H1 (cell line): ENCODE results near the gene NAALADL1. TPM values are rescaled to one million over a fixed set of nuclear protein-coding genes. Genes with fewer than 3 reads are reported as not detected.

Experiments used
- CTCF ChIA-PET: fragments of 300-600 bp; sonication (Branson Sonifier 250); formaldehyde crosslinking; loops from one replicate; lab custom pipeline; 2021; ENCODE audit not compliant: partially characterized antibody; lab: Charles Lee
- POLR2A ChIA-PET: fragments of 300-600 bp; sonication (Branson Sonifier 250); formaldehyde crosslinking; loops from one replicate; lab custom pipeline; 2021; ENCODE audit warnings: inconsistent platforms; ENCODE audit not compliant: partially characterized antibody; lab: Charles Lee
- DNase-seq, 2 experiments: peaks; one replicate each; pipeline versions ENCODE4 v3.0.0 to v3.0.0-alpha.2; 2010 to 2022; ENCODE audit warnings: low spot score in 2 of 2, low read depth in 1 of 2, mixed read lengths in 1 of 2
- FAIRE-seq: peaks from 2 replicates; lab custom pipeline; 2011; peaks lifted over from hg19 to GRCh38; lab: Jason Lieb, UNC
- H2AFZ ChIP-seq: 2 replicates; pipeline ENCODE4 v1.8.1; 2012; ENCODE audit warnings: low read length, inconsistent platforms
- H2AK5ac ChIP-seq: 2 replicates; pipeline ENCODE4 v1.6.1; 2013; ENCODE audit warnings: low read depth, low read length
- H2BK120ac ChIP-seq: replicated peaks from 2 replicates; pipeline ENCODE3; 2013; ENCODE audit warnings: low read depth, low read length, inconsistent platforms
- H2BK12ac ChIP-seq: 2 replicates; pipeline ENCODE4 v1.6.1; 2013; ENCODE audit warnings: low read depth, low read length
- H2BK15ac ChIP-seq: 2 replicates; pipeline ENCODE4 v1.6.1; 2013; ENCODE audit warnings: low read length
- H2BK20ac ChIP-seq: 2 replicates; pipeline ENCODE4 v1.6.1; 2013; ENCODE audit warnings: low read length
- H2BK5ac ChIP-seq: 2 replicates; pipeline ENCODE4 v1.6.1; 2013; ENCODE audit warnings: low read depth, low read length
- H3K14ac ChIP-seq: 2 replicates; pipeline ENCODE4 v1.6.1; 2013; ENCODE audit warnings: inconsistent platforms; ENCODE audit not compliant: insufficient read length
- H3K18ac ChIP-seq: 2 replicates; pipeline ENCODE4 v1.6.1; 2013; ENCODE audit warnings: low read length; ENCODE audit errors: extremely low read depth
- H3K23ac ChIP-seq: 2 replicates; pipeline ENCODE4 v1.6.1; 2013; ENCODE audit warnings: inconsistent platforms; ENCODE audit not compliant: insufficient read length
- H3K23me2 ChIP-seq: 2 replicates; pipeline ENCODE4 v1.6.1; 2013; ENCODE audit warnings: low read depth, low read length
- H3K27ac ChIP-seq: 2 replicates; pipeline ENCODE4 v1.6.1; 2011; ENCODE audit warnings: low read depth, low read length, inconsistent platforms
- H3K27me3 ChIP-seq, 4 experiments: replicated peaks in 1 of 4; 1 replicate in 1 of 4; 2 replicates in 3 of 4; pipeline versions ENCODE4 v1.6.1 to v1.8.1; 2011 to 2013; ENCODE audit warnings: low read length in 3 of 4, mild to moderate bottlenecking in 3 of 4, inconsistent platforms in 2 of 4, mixed read lengths in 2 of 4, moderate library complexity in 1 of 4; ENCODE audit not compliant: control insufficient read depth in 3 of 4, insufficient read depth in 3 of 4; ENCODE audit errors: extremely low read depth in 1 of 4
- H3K36me3 ChIP-seq, 4 experiments: 2 replicates each; pipeline versions ENCODE4 v1.6.1 to v1.8.1; 2011 to 2013; ENCODE audit warnings: mild to moderate bottlenecking in 4 of 4, low read length in 3 of 4, moderate library complexity in 2 of 4, control low read depth in 1 of 4, inconsistent platforms in 1 of 4; ENCODE audit not compliant: insufficient read depth in 4 of 4, control insufficient read depth in 2 of 4
- H3K4ac ChIP-seq: replicated peaks from 2 replicates; pipeline ENCODE3; 2013; ENCODE audit warnings: low read length, low read depth, mixed read lengths, inconsistent platforms; ENCODE audit not compliant: insufficient read length
- H3K4me1 ChIP-seq, 4 experiments: replicated peaks in 1 of 4; 1 replicate in 1 of 4; 2 replicates in 3 of 4; pipeline versions ENCODE4 v1.6.1 to v1.8.1; 2011 to 2013; ENCODE audit warnings: low read length in 3 of 4, inconsistent platforms in 2 of 4, mixed read lengths in 1 of 4; ENCODE audit not compliant: insufficient read depth in 4 of 4, control insufficient read depth in 3 of 4
- H3K4me2 ChIP-seq, 2 experiments: 2 replicates each; pipeline versions ENCODE4 v1.6.1 to v1.8.1; 2011 to 2013; ENCODE audit warnings: low read depth in 2 of 2, low read length in 2 of 2, control low read depth in 1 of 2, inconsistent platforms in 1 of 2, mild to moderate bottlenecking in 1 of 2; ENCODE audit not compliant: insufficient read depth in 1 of 2
- H3K4me3 ChIP-seq, 4 experiments: fragments of 200-600, 300-600 bp in 1 of 4; sonication (generic), shearing (Covaris generic), sonication (Bioruptor Twin) in 1 of 4; 2 replicates each; pipeline versions ENCODE4 v1.5.1 to v1.8.1; 2011 to 2016; ENCODE audit warnings: low read length in 4 of 4, low read depth in 3 of 4, control low read depth in 2 of 4, inconsistent platforms in 2 of 4, mild to moderate bottlenecking in 2 of 4, mixed read lengths in 1 of 4, moderate library complexity in 1 of 4; ENCODE audit not compliant: insufficient read depth in 2 of 4; ENCODE audit errors: extremely low read depth in 1 of 4
- H3K56ac ChIP-seq: replicated peaks from 2 replicates; pipeline ENCODE3; 2013; ENCODE audit warnings: low read depth, mild to moderate bottlenecking, mixed read lengths, low read length, inconsistent platforms; ENCODE audit not compliant: insufficient read length
- H3K79me1 ChIP-seq: 2 replicates; pipeline ENCODE4 v1.6.1; 2013; ENCODE audit warnings: low read depth, low read length, control low read depth
- H3K79me2 ChIP-seq, 2 experiments: 2 replicates each; pipeline versions ENCODE4 v1.6.1 to v1.8.1; 2012 to 2013; ENCODE audit warnings: low read length in 2 of 2, mild to moderate bottlenecking in 2 of 2, inconsistent platforms in 1 of 2; ENCODE audit not compliant: insufficient read depth in 2 of 2, control insufficient read depth in 1 of 2
- H3K9ac ChIP-seq, 4 experiments: replicated peaks in 1 of 4; 1 replicate in 1 of 4; 2 replicates in 3 of 4; pipeline versions ENCODE4 v1.6.1 to v1.8.1; 2011 to 2013; ENCODE audit warnings: low read depth in 3 of 4, low read length in 3 of 4, control low read depth in 2 of 4, mild to moderate bottlenecking in 2 of 4, moderate library complexity in 2 of 4, inconsistent platforms in 1 of 4; ENCODE audit errors: extremely low read depth in 1 of 4
- H3K9me3 ChIP-seq, 2 experiments: 2 replicates each; pipeline versions ENCODE4 v1.6.1 to v1.8.1; 2012 to 2013; ENCODE audit warnings: mild to moderate bottlenecking in 2 of 2, moderate library complexity in 2 of 2, control low read depth in 1 of 2, inconsistent platforms in 1 of 2, low read depth in 1 of 2, low read length in 1 of 2, mixed read lengths in 1 of 2; ENCODE audit not compliant: insufficient read depth in 2 of 2
- H4K20me1 ChIP-seq, 2 experiments: replicated peaks in 1 of 2; 2 replicates each; pipeline versions ENCODE3 to v1.8.1; 2011 to 2013; ENCODE audit warnings: inconsistent platforms in 2 of 2, low read length in 2 of 2, mild to moderate bottlenecking in 1 of 2; ENCODE audit not compliant: insufficient read depth in 2 of 2, control insufficient read depth in 1 of 2
- H4K5ac ChIP-seq: 2 replicates; pipeline ENCODE4 v1.6.1; 2013; ENCODE audit warnings: low read length, low read depth, mixed read lengths, inconsistent platforms; ENCODE audit not compliant: insufficient read length
- H4K8ac ChIP-seq: 2 replicates; pipeline ENCODE4 v1.8.0; 2013; ENCODE audit warnings: mild to moderate bottlenecking, moderate library complexity, low read length, inconsistent platforms; ENCODE audit not compliant: insufficient read depth; ENCODE audit errors: extremely low read depth
- H4K91ac ChIP-seq: replicated peaks from 2 replicates; pipeline ENCODE3; 2013; ENCODE audit warnings: low read length, mixed read lengths, inconsistent platforms; ENCODE audit not compliant: insufficient read length
- CTBP2 ChIP-seq: IDR thresholded peaks from 2 replicates; pipeline ENCODE4 v1.7.0; 2011; ENCODE audit warnings: borderline replicate concordance, mild to moderate bottlenecking, moderate library complexity, mixed read lengths, low read length; ENCODE audit not compliant: insufficient read depth, insufficient read length
- E2F6 ChIP-seq: IDR thresholded peaks from 2 replicates; pipeline ENCODE4 v1.6.1; 2012; ENCODE audit warnings: inconsistent platforms
- WGBS, 2 experiments: shearing (Covaris generic) in 1 of 2; methylation state at CpG; one replicate each; pipeline versions ENCODE4 v1.1.6 to v1.1.7; 2013 to 2015; ENCODE audit warnings: low lambda C conversion rate in 2 of 2, mixed read lengths in 2 of 2, inconsistent platforms in 1 of 2, low coverage in 1 of 2, missing lambda C conversion rate in 1 of 2; ENCODE audit not compliant: insufficient replicate concordance in 2 of 2, insufficient coverage in 1 of 2, insufficient read length in 1 of 2; ENCODE audit errors: extremely low coverage in 1 of 2, missing lambda C conversion rate in 1 of 2; 5-methylcytosine and 5-hydroxymethylcytosine counted together
- polyA plus RNA-seq, 7 experiments: library from polyadenylated mRNA; depleted of rRNA in 3 of 7; stranded (reverse) in 5 of 7; unstranded in 2 of 7; fragments of >200 nt in 5 of 7; fragments of 200-250 nt in 2 of 7; gene quantifications; 1 replicate in 5 of 7; 2 replicates in 1 of 7; 4 replicates in 1 of 7; pipeline versions ENCODE4 v1.2.1 to v1.2.3, GENCODE V29; 2011 to 2013; ENCODE audit warnings: missing spikeins in 2 of 7, mixed read lengths in 2 of 7
- total RNA-seq: library from RNA; stranded (reverse); fragmentation: NEBNext Ultra II Directional; extraction: Animal tissue kit (Norgen Biotek cat#: 25700); gene quantifications from 2 replicates; pipeline ENCODE4 v1.2.1, GENCODE V29; 2021

The NAALADL1 gene
- total and polyA plus RNA-seq, 2 of the 8 experiments (the other 6 are each of a cell fraction or from before 2014, with no cell fraction given), result 7.5 to 9.9 TPM

- no peak for FAIRE-seq
- Histone ChIP-seq H4K91ac (no peak overlapping the region), H4K5ac (no peak overlapping the region), H3K79me1 (peaks cover 3% of the 10 kb centered on the region; the same call in 1 of the 2 replicates), H3K56ac (no peak overlapping the region), H3K27me3 (no peaks in the 10 kb centered on the region), H3K9ac (no peak overlapping the region), H3K18ac (no peak overlapping the region), H3K4me3 (no peak overlapping the region), H3K9me3 (no peaks in the 10 kb centered on the region), H2BK20ac (no peak overlapping the region), H2BK12ac (no peak overlapping the region), H3K4me1 (no peaks in the 10 kb centered on the region), H3K23ac (no peak overlapping the region), H2BK5ac (no peak overlapping the region), H3K4ac (no peak overlapping the region), H2AFZ (no peak overlapping the region), H3K4me2 (no peak overlapping the region), H3K36me3 (peaks cover 0 to 13% (median 0%) of the 10 kb centered on the region in 4 experiments; a peak in 2 of 8 replicates), H2BK120ac (no peak overlapping the region), H3K23me2 (no peaks in the 10 kb centered on the region), H4K20me1 (peaks cover 0 to 12% of the 10 kb centered on the region in 2 experiments), H2BK15ac (no peak overlapping the region), H3K14ac (no peak overlapping the region), H3K27ac (no peak overlapping the region), H3K79me2 (no peaks in the 10 kb centered on the region; a peak in 1 of 4 replicates), H4K8ac (no peak overlapping the region), H2AK5ac (no peak overlapping the region)
- 96% methylated on average over 4 of the region's 4 CpGs; no CpG with 5 or more reads in 1 of the 2 experiments for WGBS, 2 experiments
- CTCF ChIA-PET, result no interaction called here
- DNase-seq, result no peak
- TF ChIP-seq CTBP2 (no peak), E2F6 (no peak)
- POLR2A ChIA-PET, result interaction anchor here (1.7 to 3.7 kb wide), 3 partner anchors 7 to 12 kb away, joined by 5 to 31 read pairs (median 10); partner anchors contain the start of genes TM7SF2, VPS51 and ZNHIT2
Measured at GRCh38 chr11:65104628-65105027, 46.3 kb upstream of the NAALADL1 start.
